B cell (primary cell): ENCODE results near the gene RPP30. TPM values are rescaled to one million over a fixed set of nuclear protein-coding genes. Genes with fewer than 3 reads are reported as not detected.

Experiments used
- ATAC-seq: fragments of 200-7000 bp; cut with Tn5 transposase; one replicate; pipeline ENCODE4 v1.10.0; 2021; ENCODE audit warnings: low read depth, mild to moderate bottlenecking, moderate number of reproducible peaks, moderate library complexity
- CTCF ChIA-PET: fragments of 350-600 bp; sonication (Branson Sonifier 250); formaldehyde crosslinking; loops from one replicate; lab custom pipeline; 2021; ENCODE audit warnings: antibody characterized with exemption, inconsistent platforms; lab: Charles Lee
- POLR2A ChIA-PET: fragments of 350-600 bp; sonication (Branson Sonifier 250); formaldehyde crosslinking; loops from one replicate; lab custom pipeline; 2021; ENCODE audit warnings: antibody characterized with exemption; lab: Charles Lee
- DNase-seq: peaks from one replicate; pipeline ENCODE4 v3.0.0; 2013
- H2AFZ ChIP-seq: 2 replicates; pipeline ENCODE4 v1.6.1; 2012; ENCODE audit warnings: mild to moderate bottlenecking, low read depth, low read length; ENCODE audit not compliant: insufficient read depth, poor library complexity, severe bottlenecking
- H3K27ac ChIP-seq, 2 donors: 1 replicate in 1 of 2; 2 replicates in 1 of 2; pipeline ENCODE4 v1.5.1; 2012 to 2013; ENCODE audit warnings: low read length in 2 of 2, mild to moderate bottlenecking in 2 of 2, moderate library complexity in 1 of 2
- H3K27me3 ChIP-seq, 4 experiments: fragments of 200-600 bp in 1 of 4; sonication (generic) in 1 of 4; replicated peaks in 1 of 4; 1 replicate in 2 of 4; 2 replicates in 2 of 4; pipeline versions ENCODE4 v1.6.1 to v1.7.0; 2013 to 2016; ENCODE audit warnings: low read length in 3 of 4, mild to moderate bottlenecking in 2 of 4, mixed read lengths in 1 of 4, moderate library complexity in 1 of 4; ENCODE audit not compliant: insufficient read depth in 4 of 4, control insufficient read depth in 3 of 4; ENCODE audit errors: control extremely low read depth in 1 of 4
- H3K36me3 ChIP-seq, 2 experiments: replicated peaks in 1 of 2; 1 replicate in 1 of 2; 2 replicates in 1 of 2; pipeline versions ENCODE4 v1.6.1 to v1.7.1; 2013; ENCODE audit warnings: low read length in 1 of 2; ENCODE audit not compliant: insufficient read depth in 2 of 2, control insufficient read depth in 1 of 2; ENCODE audit errors: control extremely low read depth in 1 of 2, extremely low read depth in 1 of 2
- H3K4me1 ChIP-seq, 2 donors: fragments of 200-600 bp in 1 of 2; sonication (generic) in 1 of 2; 1 replicate in 1 of 2; 2 replicates in 1 of 2; pipeline versions ENCODE4 v1.5.1 to v1.6.1; 2013 to 2017; ENCODE audit warnings: low read length in 2 of 2; ENCODE audit not compliant: control insufficient read depth in 2 of 2, insufficient read depth in 2 of 2
- H3K4me2 ChIP-seq: replicated peaks from 2 replicates; pipeline ENCODE3; 2012; ENCODE audit warnings: mild to moderate bottlenecking, low read depth, low read length; ENCODE audit not compliant: poor library complexity, severe bottlenecking
- H3K4me3 ChIP-seq, 5 experiments: fragments of 200-600 bp in 1 of 5; sonication (generic) in 1 of 5; 1 replicate in 3 of 5; 2 replicates in 2 of 5; pipeline versions ENCODE4 v1.5.1 to v1.7.0; 2011 to 2016; ENCODE audit warnings: low read length in 4 of 5, mild to moderate bottlenecking in 4 of 5, low read depth in 2 of 5, control low read depth in 1 of 5, moderate library complexity in 1 of 5; ENCODE audit not compliant: insufficient read depth in 1 of 5; ENCODE audit errors: control extremely low read depth in 1 of 5, extremely low read depth in 1 of 5
- H3K79me2 ChIP-seq: fragments of 200-600 bp; sonication (generic); one replicate; pipeline ENCODE4 v1.6.0; 2016; ENCODE audit warnings: low read length; ENCODE audit not compliant: control insufficient read depth, insufficient read depth
- H3K9ac ChIP-seq: fragments of 200-600 bp; sonication (generic); 2 replicates; pipeline ENCODE4 v1.6.1; 2017; ENCODE audit warnings: mild to moderate bottlenecking, low read length, moderate library complexity
- H3K9me3 ChIP-seq, 3 donors: one replicate each; pipeline versions ENCODE4 v1.6.1 to v1.7.1; 2013; ENCODE audit warnings: low read length in 2 of 3; ENCODE audit not compliant: control insufficient read depth in 2 of 3, insufficient read depth in 1 of 3; ENCODE audit errors: control extremely low read depth in 1 of 3
- H4K20me1 ChIP-seq: 2 replicates; pipeline ENCODE4 v1.6.0; 2012; ENCODE audit warnings: mild to moderate bottlenecking, low read length; ENCODE audit not compliant: insufficient read depth, control insufficient read depth, poor library complexity, severe bottlenecking
- H3K27ac Mint-ChIP-seq: one replicate; pipeline ENCODE4 v1.8.0; 2021; ENCODE audit warnings: mixed read lengths
- H3K27me3 Mint-ChIP-seq: one replicate; pipeline ENCODE4 v1.8.0; 2021; ENCODE audit warnings: mixed read lengths
- H3K4me1 Mint-ChIP-seq: one replicate; pipeline ENCODE4 v1.8.0; 2021; ENCODE audit warnings: mixed read lengths
- H3K4me3 Mint-ChIP-seq: one replicate; pipeline ENCODE4 v1.8.0; 2021; ENCODE audit warnings: mixed read lengths
- H3K9me3 Mint-ChIP-seq: one replicate; pipeline ENCODE4 v1.8.0; 2022; ENCODE audit warnings: mixed read lengths; ENCODE audit not compliant: insufficient read depth
- CTCF ChIP-seq: fragments of 200-600 bp; IDR thresholded peaks from one replicate; pipeline ENCODE4 v1.8.0; 2022; ENCODE audit warnings: antibody characterized with exemption, mild to moderate bottlenecking
- EZH2 ChIP-seq: IDR thresholded peaks from 2 replicates; pipeline ENCODE4 v1.6.1; 2012; ENCODE audit warnings: borderline replicate concordance, low read depth, mild to moderate bottlenecking, moderate library complexity, low read length; ENCODE audit not compliant: insufficient read depth, poor library complexity, severe bottlenecking
- WGBS: methylation state at CpG from one replicate; pipeline ENCODE4 v1.1.5; 2013; ENCODE audit warnings: missing lambda C conversion rate; ENCODE audit not compliant: insufficient coverage; 5-methylcytosine and 5-hydroxymethylcytosine counted together
- intact Hi-C: fragments of 100-400 bp; cut with micrococcal nuclease; formaldehyde crosslinking; loops from one replicate; pipeline ENCODE4 v1.10.0; 2022
- polyA plus RNA-seq: library from polyadenylated mRNA; depleted of rRNA; stranded (reverse); fragments of >200 nt; gene quantifications from 2 replicates; pipeline ENCODE4 v1.2.3, GENCODE V29; 2012
- total RNA-seq, 2 donors: library from RNA; stranded (reverse); fragments of 120-200 nt in 1 of 2; gene quantifications; 1 replicate in 1 of 2; 2 replicates in 1 of 2; pipeline versions ENCODE4 v1.2.3 to v1.2.4, GENCODE V29; 2013 to 2022

RPP30 gene
- total and polyA plus RNA-seq, 2 donors (not counting 1 experiment from before 2014, with no cell fraction given) = 28.2 to 41.7 TPM

- no peaks in the 10 kb centered on the region for H3K9me3 ChIP-seq
- intact Hi-C loops = no loop called here
- ChIA-PET POLR2A (no interaction called here), CTCF (interaction anchor here (1.3 kb wide), 1 partner anchor 12 kb away, joined by 4 read pairs; no protein-coding TSS in a partner anchor)
- H3K36me3 ChIP-seq = no peaks in the 10 kb centered on the region
- Mint-ChIP-seq H3K4me3 (no peak overlapping the region), H3K27me3 (no peaks in the 10 kb centered on the region), H3K27ac (no peak overlapping the region), H3K9me3 (no peaks in the 10 kb centered on the region), H3K4me1 (peaks cover 5% of the 10 kb centered on the region)
- ATAC-seq (no peak), DNase-seq (no peak)
- H2AFZ ChIP-seq = no peak overlapping the region
- TF ChIP-seq EZH2 = no peak
- no peak for TF ChIP-seq CTCF
- H3K4me3 ChIP-seq = no peak overlapping the region
- H3K27ac ChIP-seq = no peak overlapping the region
- H3K79me2 ChIP-seq = no peaks in the 10 kb centered on the region
- H4K20me1 ChIP-seq = no peaks in the 10 kb centered on the region
- no peaks in the 10 kb centered on the region for H3K4me1 ChIP-seq
- no peak overlapping the region for H3K9ac ChIP-seq
- WGBS = 50% methylated on average over 1 of the region's 2 CpGs
- H3K4me2 ChIP-seq = no peak overlapping the region
- no peaks in the 10 kb centered on the region for H3K27me3 ChIP-seq
Measured at GRCh38 chr10:90923111-90923731, 51.4 kb downstream of the RPP30 start.

- Histone ChIP-seq H3K4me2 (no peak overlapping the region), H2AFZ (no peak overlapping the region), H3K4me3 (no peak overlapping the region), H3K4me1 (no peaks in the 10 kb centered on the region), H3K36me3 (no peaks in the 10 kb centered on the region), H3K9ac (no peak overlapping the region), H3K27me3 (no peaks in the 10 kb centered on the region), H3K79me2 (no peaks in the 10 kb centered on the region), H3K9me3 (no peaks in the 10 kb centered on the region), H3K27ac (no peak overlapping the region), H4K20me1 (no peaks in the 10 kb centered on the region)
- Mint-ChIP-seq H3K9me3 (no peaks in the 10 kb centered on the region), H3K27me3 (no peaks in the 10 kb centered on the region), H3K4me1 (no peaks in the 10 kb centered on the region), H3K27ac (no peak overlapping the region), H3K4me3 (no peak overlapping the region)
- ATAC-seq (no peak), DNase-seq (no peak)
- ChIA-PET POLR2A (no interaction called here), CTCF (no interaction called here)
- TF ChIP-seq CTCF (no peak), EZH2 (no peak)
- WGBS = 100% methylated on average over 3 of the region's 3 CpGs
- intact Hi-C loops = no loop called here
Measured at GRCh38 chr10:90924552-90924951, 52.8 kb downstream of the RPP30 start.
